KMS-11 (cell line): ENCODE data around the gene PRDM8.

ENCODE experiments used
- H2AFZ ChIP-seq: fragments of 200-600 bp; sonication (generic); 2 replicates; pipeline ENCODE4 v1.6.1; 2016; ENCODE audit warnings: antibody characterized with exemption, mixed run types, low read depth
- H3K27ac ChIP-seq: fragments of 200-600 bp; sonication (generic); 2 replicates; pipeline ENCODE4 v1.6.1; 2016; ENCODE audit warnings: mild to moderate bottlenecking, mixed run types
- H3K27me3 ChIP-seq: fragments of 200-600 bp; sonication (generic); 2 replicates; pipeline ENCODE4 v1.6.1; 2017; ENCODE audit warnings: mild to moderate bottlenecking, low read depth, mixed run types, moderate library complexity; ENCODE audit not compliant: insufficient read depth
- H3K36me3 ChIP-seq: fragments of 200-600 bp; sonication (generic); 2 replicates; pipeline ENCODE4 v1.6.1; 2017; ENCODE audit warnings: mild to moderate bottlenecking, mixed run types; ENCODE audit not compliant: insufficient read depth
- H3K4me1 ChIP-seq: fragments of 200-600 bp; sonication (generic); 2 replicates; pipeline ENCODE4 v1.6.1; 2016; ENCODE audit warnings: mild to moderate bottlenecking, low read depth, mixed run types; ENCODE audit not compliant: poor library complexity, severe bottlenecking
- H3K4me2 ChIP-seq: fragments of 200-600 bp; sonication (generic); 2 replicates; pipeline ENCODE4 v1.7.0; 2016; ENCODE audit warnings: mild to moderate bottlenecking, mixed run types
- H3K4me3 ChIP-seq: fragments of 200-600 bp; sonication (generic); IDR thresholded peaks from 2 replicates; pipeline ENCODE4 v1.6.1; 2017; ENCODE audit warnings: low read depth, low read length, mixed read lengths; ENCODE audit not compliant: insufficient read depth
- H3K79me2 ChIP-seq: fragments of 200-600 bp; sonication (generic); 2 replicates; pipeline ENCODE4 v1.6.1; 2016; ENCODE audit warnings: low read depth, mixed run types; ENCODE audit not compliant: insufficient read depth
- H3K9ac ChIP-seq: fragments of 200-600 bp; sonication (generic); 2 replicates; pipeline ENCODE4 v1.6.1; 2016; ENCODE audit warnings: mild to moderate bottlenecking, mixed run types
- H4K20me1 ChIP-seq: fragments of 200-600 bp; sonication (generic); 2 replicates; pipeline ENCODE4 v1.6.1; 2016; ENCODE audit warnings: mild to moderate bottlenecking, mixed run types; ENCODE audit not compliant: insufficient read depth
- CTCF ChIP-seq: fragments of 200-600 bp; sonication (generic); conservative IDR thresholded peaks from 2 replicates; pipeline ENCODE4 v1.6.1; 2017; ENCODE audit warnings: low read depth, mild to moderate bottlenecking, antibody characterized with exemption, low read length, moderate library complexity, mixed read lengths

PRDM8 gene

DNA sequence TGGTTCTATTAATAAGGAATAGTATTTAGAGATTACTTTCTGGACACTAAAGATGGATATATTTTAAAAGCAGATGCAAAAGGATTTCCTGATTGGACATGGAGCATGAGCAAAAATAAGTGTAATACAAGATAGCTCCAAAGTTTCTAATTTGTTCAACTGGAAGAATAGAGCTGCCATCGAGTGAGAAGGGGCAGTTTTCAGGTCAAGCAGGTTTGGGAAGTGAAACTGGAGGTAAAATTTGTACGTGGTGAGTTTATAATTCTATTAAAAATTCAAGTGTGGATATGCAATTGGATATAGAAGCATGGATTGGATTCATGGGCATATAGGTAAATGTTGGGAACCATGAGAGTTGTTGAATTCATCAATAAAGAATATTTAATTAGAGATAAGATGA lies 31.8 kb downstream of the PRDM8 start:
- Histone ChIP-seq H3K27me3 (no peaks in the 10 kb centered on the region), H3K36me3 (no peaks in the 10 kb centered on the region), H3K9ac (no peak overlapping the region), H4K20me1 (no peaks in the 10 kb centered on the region), H3K4me3 (no peak overlapping the region), H3K79me2 (no peaks in the 10 kb centered on the region), H3K27ac (no peak overlapping the region), H3K4me2 (no peak overlapping the region), H3K4me1 (peaks cover 18% of the 10 kb centered on the region), H2AFZ (no peak overlapping the region)
- no peak for TF ChIP-seq CTCF

DNA sequence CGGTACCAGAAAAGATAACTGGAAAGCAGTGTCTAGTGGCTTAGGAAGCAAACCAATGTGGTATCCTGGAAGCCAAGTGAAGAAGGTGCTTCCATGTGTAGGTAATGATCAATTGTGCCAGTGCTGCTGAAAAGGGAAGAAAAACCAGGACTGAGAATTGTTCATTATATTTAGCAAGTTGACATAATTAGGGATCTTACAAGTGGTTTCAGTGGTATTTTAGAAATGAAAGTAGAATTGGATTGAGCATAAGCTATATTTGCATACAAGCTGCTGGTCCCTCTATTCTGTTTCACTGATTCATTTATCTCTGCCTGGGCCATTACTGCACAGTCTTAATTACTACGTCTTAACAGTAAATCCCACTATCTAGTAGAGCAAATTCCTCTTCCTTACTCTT lies 32.3 kb downstream of the PRDM8 start:
- Histone ChIP-seq H3K4me2 (peak overlapping the region; percentile 14; the same call in 1 of the 2 replicates), H4K20me1 (no peaks in the 10 kb centered on the region), H3K27me3 (no peaks in the 10 kb centered on the region), H3K27ac (no peak overlapping the region), H3K4me1 (peaks cover 18% of the 10 kb centered on the region), H2AFZ (no peak overlapping the region), H3K4me3 (no peak overlapping the region), H3K9ac (no peak overlapping the region), H3K36me3 (no peaks in the 10 kb centered on the region), H3K79me2 (no peaks in the 10 kb centered on the region)
- no peak for TF ChIP-seq CTCF

DNA sequence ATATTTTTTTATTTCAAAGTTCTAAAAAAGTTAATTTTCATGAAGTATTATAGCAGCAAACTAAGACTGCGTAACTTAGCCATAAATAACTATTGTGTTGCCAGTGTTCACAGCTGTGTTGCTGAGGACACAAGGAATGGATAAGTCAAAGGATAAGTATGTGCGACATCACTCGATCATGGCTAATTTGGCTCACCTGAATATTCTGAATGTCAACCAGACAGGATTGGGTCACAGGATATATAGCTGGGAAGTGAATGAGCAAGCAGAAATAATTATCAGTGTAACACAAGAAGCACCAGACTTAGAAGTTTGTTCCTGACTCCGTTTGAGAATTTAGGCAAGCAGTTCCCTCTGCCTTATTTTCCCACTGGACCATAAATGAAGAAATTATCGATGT lies 33.9 kb downstream of the PRDM8 start:
- Histone ChIP-seq H2AFZ (no peak overlapping the region), H3K79me2 (no peaks in the 10 kb centered on the region), H3K4me1 (peaks cover 18% of the 10 kb centered on the region), H3K27me3 (no peaks in the 10 kb centered on the region), H4K20me1 (no peaks in the 10 kb centered on the region), H3K36me3 (no peaks in the 10 kb centered on the region), H3K4me2 (no peak overlapping the region), H3K4me3 (no peak overlapping the region), H3K9ac (no peak overlapping the region), H3K27ac (no peak overlapping the region)
- TF ChIP-seq CTCF: no peak

DNA sequence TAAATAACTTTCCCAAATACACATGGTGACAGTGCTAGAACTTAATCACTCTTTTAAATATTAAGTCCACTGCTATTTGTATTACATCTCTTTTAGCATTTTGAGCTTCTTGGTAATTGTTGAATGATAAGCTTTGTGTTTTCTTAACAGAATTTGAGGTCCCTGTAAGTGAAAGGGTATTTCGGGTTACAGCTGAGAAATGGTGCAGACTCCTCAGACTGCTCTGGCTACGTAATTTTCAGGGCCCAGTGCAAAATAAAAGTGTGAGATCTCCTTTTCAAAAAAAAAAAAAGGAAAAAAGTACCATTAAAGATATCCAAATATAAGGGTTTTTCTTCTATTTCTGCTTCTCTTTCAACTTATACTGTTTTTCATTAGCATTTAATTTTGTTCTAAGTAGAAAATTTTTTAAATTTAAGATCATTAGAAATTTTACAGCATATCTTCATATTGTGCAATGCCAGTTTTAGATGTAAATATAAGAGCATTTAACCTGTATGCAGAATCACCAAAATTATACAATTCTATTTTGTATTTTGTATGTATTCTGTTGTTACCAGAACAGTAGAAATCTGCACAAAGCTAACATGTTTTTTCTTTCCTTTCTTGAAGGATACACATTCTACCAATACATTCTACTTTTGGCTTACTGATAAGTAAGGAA lies 35.5 kb downstream of the PRDM8 start:
- H2AFZ ChIP-seq: no peak overlapping the region
- H3K36me3 ChIP-seq: no peaks in the 10 kb centered on the region
- no peak overlapping the region; the same call in 1 of the 2 replicates for H3K9ac ChIP-seq
- no peak for TF ChIP-seq CTCF
- H3K27ac ChIP-seq: no peak overlapping the region
- no peak overlapping the region for H3K4me2 ChIP-seq
- no peaks in the 10 kb centered on the region for H4K20me1 ChIP-seq
- H3K79me2 ChIP-seq: no peaks in the 10 kb centered on the region
- H3K27me3 ChIP-seq: no peaks in the 10 kb centered on the region
- peaks cover 18% of the 10 kb centered on the region for H3K4me1 ChIP-seq
- no peak overlapping the region for H3K4me3 ChIP-seq
